ENCODE data around the gene HTR3D. TPM values are rescaled to one million over a fixed set of nuclear protein-coding genes. Genes with fewer than 3 reads are reported as not detected.

The HTR3D gene
- polyA plus RNA-seq, 1 donor (not counting 4 experiments of a cell fraction or from before 2014, with no cell fraction given) = not detected

GRCh38 chr3:183991403-183991802 is 40.1 kb upstream of the HTR3D start:
- H3K79me2 ChIP-seq (ENCODE audit: control insufficient read depth, insufficient read depth, low read length) = no peaks in the 10 kb centered on the region
- TF ChIP-seq EZH2 (IDR thresholded peaks at IDR 0.05; ENCODE audit: low read length) = no peak
- TF ChIP-seq, protein P1, sequence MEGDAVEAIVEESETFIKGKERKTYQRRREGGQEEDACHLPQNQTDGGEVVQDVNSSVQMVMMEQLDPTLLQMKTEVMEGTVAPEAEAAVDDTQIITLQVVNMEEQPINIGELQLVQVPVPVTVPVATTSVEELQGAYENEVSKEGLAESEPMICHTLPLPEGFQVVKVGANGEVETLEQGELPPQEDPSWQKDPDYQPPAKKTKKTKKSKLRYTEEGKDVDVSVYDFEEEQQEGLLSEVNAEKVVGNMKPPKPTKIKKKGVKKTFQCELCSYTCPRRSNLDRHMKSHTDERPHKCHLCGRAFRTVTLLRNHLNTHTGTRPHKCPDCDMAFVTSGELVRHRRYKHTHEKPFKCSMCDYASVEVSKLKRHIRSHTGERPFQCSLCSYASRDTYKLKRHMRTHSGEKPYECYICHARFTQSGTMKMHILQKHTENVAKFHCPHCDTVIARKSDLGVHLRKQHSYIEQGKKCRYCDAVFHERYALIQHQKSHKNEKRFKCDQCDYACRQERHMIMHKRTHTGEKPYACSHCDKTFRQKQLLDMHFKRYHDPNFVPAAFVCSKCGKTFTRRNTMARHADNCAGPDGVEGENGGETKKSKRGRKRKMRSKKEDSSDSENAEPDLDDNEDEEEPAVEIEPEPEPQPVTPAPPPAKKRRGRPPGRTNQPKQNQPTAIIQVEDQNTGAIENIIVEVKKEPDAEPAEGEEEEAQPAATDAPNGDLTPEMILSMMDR (optimal IDR thresholded peaks at IDR 0.05 in 1 of 3, IDR thresholded peaks at IDR 0.05 in 1 of 3, conservative IDR thresholded peaks at IDR 0.05 in 1 of 3; ENCODE audit: extremely low read depth in 1 of 3, insufficient read depth in 2 of 3, low read length in 3 of 3) = no peak
- no peak overlapping the region for H3K4me3 ChIP-seq (ENCODE audit: control insufficient read depth in 2 of 3, extremely low read depth in 1 of 3, insufficient read depth in 2 of 3, low read depth in 1 of 3, low read length in 3 of 3)
- peak overlapping the region; percentile 9 for H3K4me2 ChIP-seq (ENCODE audit: control insufficient read depth, extremely low read depth, insufficient read depth, low read depth, low read length)
- dilution Hi-C loops (cut with MboI; ENCODE audit: extremely low pct_ligation_motif_present, low sequenced_read_pairs) = no loop called here
- peaks cover 10 to 20% of the 10 kb centered on the region in 2 experiments for H3K36me3 ChIP-seq (ENCODE audit: control insufficient read depth in 2 of 2, extremely low read depth in 1 of 2, insufficient read depth in 2 of 2, low read length in 2 of 2)
- H3K9me3 ChIP-seq (ENCODE audit: control insufficient read depth, low read depth, low read length) = no peaks in the 10 kb centered on the region
- FAIRE-seq = peak; percentile 74
- H3K27me3 ChIP-seq (ENCODE audit: control insufficient read depth, extremely low read depth, insufficient read depth, low read length) = no peaks in the 10 kb centered on the region
- H2AFZ ChIP-seq (ENCODE audit: control insufficient read depth, low read length) = no peak overlapping the region
- DNase-seq (ENCODE audit: low read depth, low spot score) = no peak
- no peaks in the 10 kb centered on the region for H3K9me1 ChIP-seq (ENCODE audit: control insufficient read depth, extremely low read depth, insufficient read depth, low read length)
- no peak overlapping the region for H3K27ac ChIP-seq (ENCODE audit: control insufficient read depth, insufficient read depth, low read length)
- H3K4me1 ChIP-seq (ENCODE audit: control insufficient read depth, extremely low read depth, insufficient read depth, low read length) = peaks cover 9% of the 10 kb centered on the region
- H4K20me1 ChIP-seq (ENCODE audit: control insufficient read depth, extremely low read depth, insufficient read depth, low read length) = no peaks in the 10 kb centered on the region
- no peak overlapping the region for H3K9ac ChIP-seq (ENCODE audit: control insufficient read depth, extremely low read depth, insufficient read depth, low read length)

GRCh38 chr3:184001761-184002160 is 29.8 kb upstream of the HTR3D start:
- no peak overlapping the region for H3K9ac ChIP-seq (ENCODE audit: control insufficient read depth, extremely low read depth, insufficient read depth, low read length)
- H2AFZ ChIP-seq (ENCODE audit: control insufficient read depth, low read length) = no peak overlapping the region
- H3K9me3 ChIP-seq (ENCODE audit: control insufficient read depth, low read depth, low read length) = no peaks in the 10 kb centered on the region
- dilution Hi-C loops (cut with MboI; ENCODE audit: extremely low pct_ligation_motif_present, low sequenced_read_pairs) = no loop called here
- no peak overlapping the region for H3K4me2 ChIP-seq (ENCODE audit: control insufficient read depth, extremely low read depth, insufficient read depth, low read depth, low read length)
- DNase-seq (ENCODE audit: low read depth, low spot score) (no peak), FAIRE-seq (no peak)
- no peak overlapping the region for H3K27ac ChIP-seq (ENCODE audit: control insufficient read depth, insufficient read depth, low read length)
- no peaks in the 10 kb centered on the region for H4K20me1 ChIP-seq (ENCODE audit: control insufficient read depth, extremely low read depth, insufficient read depth, low read length)
- H3K79me2 ChIP-seq (ENCODE audit: control insufficient read depth, insufficient read depth, low read length) = peaks cover 9% of the 10 kb centered on the region
- H3K36me3 ChIP-seq (ENCODE audit: control insufficient read depth in 2 of 2, extremely low read depth in 1 of 2, insufficient read depth in 2 of 2, low read length in 2 of 2) = peaks cover 0 to 4% of the 10 kb centered on the region in 2 experiments
- H3K27me3 ChIP-seq (ENCODE audit: control insufficient read depth, extremely low read depth, insufficient read depth, low read length) = no peaks in the 10 kb centered on the region
- peaks cover 11% of the 10 kb centered on the region for H3K4me1 ChIP-seq (ENCODE audit: control insufficient read depth, extremely low read depth, insufficient read depth, low read length)
- no peaks in the 10 kb centered on the region for H3K9me1 ChIP-seq (ENCODE audit: control insufficient read depth, extremely low read depth, insufficient read depth, low read length)
- H3K4me3 ChIP-seq (ENCODE audit: control insufficient read depth in 2 of 3, extremely low read depth in 1 of 3, insufficient read depth in 2 of 3, low read depth in 1 of 3, low read length in 3 of 3) = no peak overlapping the region
- TF ChIP-seq, protein P1 (optimal IDR thresholded peaks at IDR 0.05 in 1 of 3, IDR thresholded peaks at IDR 0.05 in 1 of 3, conservative IDR thresholded peaks at IDR 0.05 in 1 of 3; ENCODE audit: extremely low read depth in 1 of 3, insufficient read depth in 2 of 3, low read length in 3 of 3) = no peak
- no peak for TF ChIP-seq EZH2 (IDR thresholded peaks at IDR 0.05; ENCODE audit: low read length)

All from keratinocyte (primary cell).